HTR-8/SVneo (cell line): ENCODE results near the gene FRMD4B.
A peak's percentile ranks its signal among the peaks of the same experiment; 100 is the strongest.
"Not testable (repeated sequence)": the region's sequence is repeated elsewhere in the genome, so short reads cannot be mapped to it uniquely, and the experiment has no call there.

Source experiments
- DNase-seq: peaks from one replicate; pipeline ENCODE4 v3.0.0; 2011; ENCODE audit warnings: low spot score, mixed read lengths; ENCODE audit not compliant: insufficient read length
- FAIRE-seq: peaks from 2 replicates; lab custom pipeline; 2011; peaks lifted over from hg19 to GRCh38; lab: Jason Lieb, UNC

The FRMD4B gene

GRCh38 chr3:69328103-69328962 is 57.6 kb downstream of the FRMD4B start:
- FAIRE-seq (no peak), DNase-seq (no peak)

GRCh38 chr3:69326855-69327300 is 59.0 kb downstream of the FRMD4B start:
- no peak for FAIRE-seq
- DNase-seq, result no peak

GRCh38 chr3:69325151-69325550 is 60.7 kb downstream of the FRMD4B start:
- DNase-seq, result no peak
- FAIRE-seq, result no peak

- DNase-seq, result no peak
- no peak for FAIRE-seq
These were observed 61.4 kb downstream of the FRMD4B start for GRCh38 chr3:69324362-69325025.

- no peak for FAIRE-seq
- no peak for DNase-seq
These were observed 61.9 kb downstream of the FRMD4B start for GRCh38 chr3:69323941-69324340.

GRCh38 chr3:69322512-69322911 is 63.4 kb downstream of the FRMD4B start:
- DNase-seq, FAIRE-seq: not testable (repeated sequence)

- FAIRE-seq (no peak), DNase-seq (no peak)
These were observed 63.8 kb downstream of the FRMD4B start for GRCh38 chr3:69322158-69322509.

- DNase-seq (no peak), FAIRE-seq (no peak)
These were observed 64.4 kb downstream of the FRMD4B start for GRCh38 chr3:69321301-69322157.

GRCh38 chr3:69320871-69321271 is 65.0 kb downstream of the FRMD4B start:
- no peak for FAIRE-seq

GRCh38 chr3:69319652-69320051 is 66.2 kb downstream of the FRMD4B start:
- DNase-seq (no peak), FAIRE-seq (no peak)

More at GRCh38 chr3:69320871-69321271, 65.0 kb downstream of the FRMD4B start:
- no peak for DNase-seq

- FAIRE-seq (no peak), DNase-seq (no peak)
These were observed 67.5 kb downstream of the FRMD4B start for GRCh38 chr3:69318410-69318809.

- FAIRE-seq, result no peak
These were observed 72.6 kb downstream of the FRMD4B start for GRCh38 chr3:69313251-69313650.

GRCh38 chr3:69309814-69310213 is 76.1 kb downstream of the FRMD4B start:
- no peak for DNase-seq
- FAIRE-seq, result no peak

More at GRCh38 chr3:69313251-69313650, 72.6 kb downstream of the FRMD4B start:
- DNase-seq, result no peak

GRCh38 chr3:69306239-69307185 is 79.4 kb downstream of the FRMD4B start:
- DNase-seq (peak; percentile 72), FAIRE-seq (peak; percentile 95)

- FAIRE-seq (no peak), DNase-seq (no peak)
These were observed 80.9 kb downstream of the FRMD4B start for GRCh38 chr3:69305011-69305410.

GRCh38 chr3:69304396-69304795 is 81.5 kb downstream of the FRMD4B start:
- no peak for DNase-seq

GRCh38 chr3:69300296-69300695 is 85.6 kb downstream of the FRMD4B start:
- DNase-seq (no peak), FAIRE-seq (peak; percentile 54)

More at GRCh38 chr3:69304396-69304795, 81.5 kb downstream of the FRMD4B start:
- no peak for FAIRE-seq

GRCh38 chr3:69299344-69299743 is 86.5 kb downstream of the FRMD4B start:
- FAIRE-seq (no peak), DNase-seq (no peak)

- FAIRE-seq (no peak), DNase-seq (no peak)
These were observed 88.4 kb downstream of the FRMD4B start for GRCh38 chr3:69297501-69297900.
